ENCODE results near the gene GSG1L2.

DNA sequence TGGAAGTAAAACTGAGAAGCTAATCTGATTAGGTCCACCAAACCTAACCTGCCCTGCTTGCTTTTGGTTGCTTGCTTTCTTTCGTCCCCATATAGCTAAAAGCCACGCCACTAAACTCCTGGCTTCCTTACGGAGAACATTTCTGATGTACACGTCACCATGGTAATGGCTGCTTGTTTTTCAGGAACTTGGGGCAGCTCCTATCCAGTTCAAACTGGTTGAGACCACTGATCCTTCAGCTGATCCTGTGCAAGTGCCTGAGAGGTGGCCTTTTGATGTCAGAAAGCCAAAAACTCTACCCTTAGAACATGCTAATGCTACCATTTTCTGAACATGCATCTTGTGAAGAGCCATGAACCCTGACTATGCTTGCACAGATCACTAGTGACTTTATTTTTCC is 16.1 kb downstream of the GSG1L2 start:
- TF ChIP-seq POLR2A (IDR thresholded peaks at IDR 0.05) (no peak), CTCF (IDR thresholded peaks at IDR 0.05) (no peak)
